Activated CD8-positive, alpha-beta memory T cell treated with anti-CD3 and anti-CD28 coated beads for 48 hours (primary cell): ENCODE measurements around the gene MRLN.
"Not testable (repeated sequence)": the region's sequence is repeated elsewhere in the genome, so short reads cannot be mapped to it uniquely, and the experiment has no call there.

Experiments
- DNase-seq, 3 experiments: peaks; one replicate each; pipeline ENCODE4 v3.0.0-alpha.2; 2020; ENCODE audit warnings: low read depth in 2 of 3, low spot score in 2 of 3

Gene MRLN

GRCh38 chr10:59745163-59745650, 8.0 kb downstream of the MRLN start:
- no peak for DNase-seq

DNA sequence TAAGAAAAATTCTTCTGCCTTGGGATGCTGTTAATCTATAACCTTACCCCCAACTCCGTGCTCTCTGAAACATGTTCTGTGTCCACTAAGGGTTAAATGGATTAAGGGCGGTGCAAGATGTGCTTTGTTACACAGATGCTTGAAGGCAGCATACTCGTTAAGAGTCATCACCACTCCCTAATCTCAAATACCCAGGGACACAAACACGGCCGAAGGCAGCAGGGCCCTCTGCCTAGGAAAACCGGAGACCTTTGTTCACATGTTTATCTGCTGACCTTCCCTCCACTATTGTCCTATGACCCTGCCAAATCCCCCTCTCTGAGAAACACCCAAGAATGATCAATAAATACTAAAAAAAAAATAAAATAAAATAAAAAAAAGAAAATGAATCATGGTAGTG, 8.5 kb downstream of the MRLN start:
- not testable (repeated sequence) for DNase-seq

- not testable (repeated sequence) for DNase-seq
Measured at GRCh38 chr10:59744156-59744555, 9.1 kb downstream of the MRLN start.

- DNase-seq = no peak
Measured at GRCh38 chr10:59741583-59741982, 11.7 kb downstream of the MRLN start.

DNA sequence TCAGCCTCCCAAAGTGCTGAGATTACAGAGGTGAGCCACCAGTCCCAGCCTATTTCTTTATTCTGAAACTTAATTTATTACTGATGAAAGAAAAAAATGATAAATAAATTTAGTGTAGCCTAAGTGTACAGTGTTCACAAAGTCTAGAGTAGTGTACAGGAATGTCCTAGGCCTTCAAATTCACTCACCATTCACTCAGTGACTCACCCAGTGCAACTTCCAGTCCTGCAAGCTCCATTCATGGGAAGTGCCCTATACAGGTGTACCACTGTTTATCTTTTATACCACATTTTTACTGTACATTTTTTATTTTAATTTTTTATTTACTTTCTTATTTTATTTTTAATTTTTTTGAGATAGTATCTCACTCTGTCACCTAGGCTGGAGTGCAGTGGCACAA, 12.2 kb downstream of the MRLN start:
- no peak for DNase-seq

DNA sequence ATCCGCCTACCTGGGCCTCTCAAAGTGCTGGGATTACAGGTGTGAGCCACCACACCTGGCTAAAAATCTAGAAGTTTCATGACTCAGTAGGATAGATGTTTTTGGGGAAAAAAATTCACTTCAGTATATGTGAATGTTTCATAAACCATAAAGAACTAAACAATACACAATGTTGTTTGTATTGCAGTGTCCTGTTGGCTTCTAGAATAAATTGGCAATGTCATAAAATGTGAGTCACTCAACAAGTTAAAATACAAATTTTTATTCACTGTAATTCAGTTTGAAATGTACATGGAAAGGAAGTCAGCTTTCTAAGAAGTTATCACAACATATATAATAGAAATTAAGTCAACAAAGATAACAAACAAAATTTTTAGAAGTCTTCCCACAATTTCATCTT, 16.5 kb downstream of the MRLN start:
- no peak for DNase-seq

GRCh38 chr10:59735296-59735695, 18.0 kb downstream of the MRLN start:
- DNase-seq = no peak

DNA sequence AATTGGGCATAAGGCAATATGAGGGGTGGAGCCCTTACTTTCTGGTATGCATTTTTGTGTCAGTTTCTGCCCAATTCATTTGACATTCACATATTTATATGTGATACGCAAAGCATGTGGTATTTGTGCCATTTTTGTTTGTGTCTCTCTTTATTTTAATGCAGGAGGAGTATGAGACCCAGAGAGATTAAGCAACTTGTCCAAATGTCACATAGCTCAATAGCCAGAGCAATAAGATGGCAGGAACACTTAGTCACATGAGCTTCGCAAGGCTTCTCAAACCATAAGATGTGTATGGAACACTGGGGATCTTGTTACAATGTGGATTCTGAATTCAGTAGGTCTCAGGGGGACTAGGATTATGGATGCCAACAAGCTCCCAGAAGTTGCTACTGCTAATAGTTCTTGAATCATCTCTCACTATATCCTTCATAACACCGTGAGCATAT, 19.2 kb downstream of the MRLN start:
- no peak for DNase-seq

GRCh38 chr10:59733321-59734013, 19.8 kb downstream of the MRLN start:
- DNase-seq = not testable (repeated sequence)

GRCh38 chr10:59732849-59733248, 20.4 kb downstream of the MRLN start:
- DNase-seq = not testable (repeated sequence)

- DNase-seq = not testable (repeated sequence)
Measured at GRCh38 chr10:59729167-59729566, 24.1 kb downstream of the MRLN start.

DNA sequence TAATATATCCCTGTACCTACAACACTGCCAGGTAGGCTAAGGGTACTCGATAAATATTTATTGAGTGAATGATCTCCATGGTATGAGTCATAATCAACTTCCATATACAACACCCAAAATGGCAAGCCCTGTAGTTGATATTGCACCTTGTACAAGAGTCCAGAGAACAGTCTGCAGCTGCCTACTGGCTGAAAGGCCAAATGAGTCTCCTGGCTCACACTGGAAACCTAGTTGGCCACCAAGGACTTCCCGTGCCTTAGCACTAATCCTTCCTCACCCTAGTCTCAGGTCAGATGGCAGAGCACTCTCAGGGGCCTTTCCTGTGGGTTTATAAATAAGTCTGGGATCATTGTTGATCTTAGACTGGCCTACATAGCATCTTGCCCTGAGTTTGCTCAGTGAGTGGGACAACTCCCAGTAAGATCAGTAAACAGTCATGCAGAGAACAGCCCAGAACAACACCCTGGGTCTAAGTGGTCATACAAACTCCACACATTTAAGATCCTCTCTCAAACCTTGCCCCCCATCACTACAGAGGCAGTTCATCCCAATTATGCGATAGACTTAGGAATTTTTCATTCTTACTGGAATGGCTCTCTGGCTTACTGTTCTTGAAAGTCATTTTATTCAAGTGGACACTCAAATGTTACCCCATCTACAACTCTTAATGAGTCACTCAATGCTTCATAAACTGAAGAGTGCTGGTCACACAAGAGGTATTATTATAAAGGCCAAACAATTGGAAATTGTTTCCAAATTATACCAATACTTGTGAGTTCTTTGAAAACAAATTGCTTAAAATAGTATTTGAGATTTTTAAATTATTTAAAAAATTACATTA, 28.9 kb downstream of the MRLN start:
- no peak for DNase-seq

DNA sequence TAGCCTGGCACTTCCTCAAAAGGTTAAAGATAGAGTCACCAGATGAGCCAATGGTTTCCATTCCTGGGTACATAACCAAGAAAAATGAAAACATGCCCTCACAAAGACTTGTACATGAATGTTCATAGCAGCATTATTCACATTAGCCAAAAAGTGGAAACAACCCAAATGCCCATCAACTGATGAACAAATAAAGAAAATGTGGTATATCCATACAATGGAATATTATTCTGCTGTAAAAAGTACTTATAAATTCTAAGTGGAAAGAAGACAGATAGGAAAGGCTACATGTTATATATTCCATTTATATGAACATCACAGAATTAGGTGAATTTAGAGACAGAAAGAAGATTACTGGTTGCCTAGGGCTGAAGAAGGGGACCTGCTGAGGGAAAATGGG, 32.9 kb downstream of the MRLN start:
- DNase-seq = no peak

DNA sequence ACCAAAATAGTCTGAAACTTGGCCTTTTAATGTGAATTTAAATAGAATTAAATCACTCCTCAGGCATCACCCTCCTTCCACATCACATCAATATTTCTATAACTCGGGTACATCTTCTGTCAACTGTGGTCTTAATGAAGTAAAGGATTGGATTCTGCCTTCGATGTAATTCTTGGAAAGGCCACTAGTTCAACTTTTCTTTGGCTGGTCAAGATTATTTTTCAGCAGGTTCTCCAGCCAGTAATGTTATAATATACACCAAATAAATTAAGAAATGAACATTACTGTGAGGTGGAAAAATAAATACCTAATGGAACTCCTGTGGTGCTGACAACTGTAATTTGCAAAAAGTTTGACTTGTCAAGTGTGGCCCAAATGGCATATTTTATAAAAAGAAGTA, 33.9 kb downstream of the MRLN start:
- DNase-seq = no peak

- DNase-seq = no peak
Measured at GRCh38 chr10:59718257-59718656, 35.0 kb downstream of the MRLN start.

- DNase-seq = no peak
Measured at GRCh38 chr10:59713196-59713821, 39.9 kb downstream of the MRLN start.

DNA sequence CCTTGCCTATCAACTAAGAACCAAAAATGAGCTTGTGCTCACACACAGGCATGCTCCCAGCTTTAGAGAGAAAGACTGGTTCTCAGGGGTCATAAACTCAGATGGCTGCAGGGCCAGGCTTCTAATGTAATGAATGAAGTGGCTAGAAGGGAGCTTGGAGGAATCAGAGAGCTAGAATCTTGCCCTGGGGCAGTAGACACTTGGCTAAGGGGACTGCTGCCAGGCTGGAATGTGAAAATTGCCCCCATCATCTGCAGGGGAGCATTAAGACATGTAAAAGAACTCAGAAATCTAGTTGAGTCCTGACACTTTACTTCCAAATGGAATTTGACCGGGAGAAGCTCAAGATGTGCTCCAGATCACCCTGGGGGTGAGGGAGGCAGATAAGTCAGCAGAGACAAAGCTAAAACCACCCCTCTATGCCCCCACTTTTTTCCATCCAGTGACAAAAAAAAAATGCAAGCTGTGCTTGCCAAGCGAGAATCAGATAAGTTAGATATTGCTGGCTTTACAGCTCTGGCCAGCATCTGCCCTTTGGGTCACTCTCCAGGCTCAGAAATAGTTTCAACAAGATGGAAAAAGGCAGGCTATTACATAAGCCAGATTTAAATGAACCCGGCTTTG, 41.3 kb downstream of the MRLN start:
- no peak for DNase-seq

DNA sequence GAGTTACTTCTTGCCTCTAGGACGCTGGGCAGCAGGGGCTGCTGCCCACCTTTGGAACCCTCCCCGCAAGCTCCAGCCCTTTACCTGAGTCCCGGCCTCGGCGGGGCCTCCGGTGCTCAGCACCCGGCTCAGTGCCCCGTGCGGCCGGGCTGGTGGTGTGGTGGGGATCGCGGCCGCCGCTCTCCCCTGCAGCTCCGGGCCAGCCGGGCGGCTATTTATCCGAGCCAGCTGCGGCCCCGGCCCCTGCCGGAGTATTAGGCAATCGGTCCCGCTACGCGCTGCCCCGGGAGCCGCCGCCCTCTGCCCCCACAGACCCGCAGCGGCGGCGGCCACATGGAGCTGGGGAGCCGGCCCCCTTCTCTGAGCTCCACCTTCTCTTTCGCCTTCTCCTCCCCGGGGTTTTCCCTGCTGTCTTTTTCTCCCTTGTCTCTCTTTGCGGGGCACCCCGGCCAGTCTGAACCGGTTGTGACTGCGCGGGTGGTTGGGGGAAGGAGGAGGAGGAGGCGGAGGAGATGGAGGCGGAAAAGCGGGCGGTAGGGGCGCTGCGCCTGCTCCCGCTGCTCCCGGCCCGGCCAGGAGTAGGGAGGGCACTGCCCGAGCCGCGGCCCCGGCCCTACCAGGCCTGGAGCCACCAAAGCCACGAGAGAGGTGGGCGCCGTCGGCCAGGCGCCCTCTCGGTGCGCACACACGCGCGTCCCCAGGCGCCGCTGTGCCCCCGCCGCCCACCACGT, 43.7 kb downstream of the MRLN start, which contains the start of gene SLC16A9:
Gene SLC16A9 (minus strand): TSS at position 456 of the 731 bp plus-strand sequence. CDS start 25,559 bp downstream, outside the sequence.
- DNase-seq = peak; percentile 14 to 45 (median 17)

GRCh38 chr10:59708816-59709394, 44.4 kb downstream of the MRLN start:
- DNase-seq = no peak
